SK-N-SH (cell line): ENCODE data around the gene RNF145. TPM values are rescaled to one million over a fixed set of nuclear protein-coding genes. Genes with fewer than 3 reads are reported as not detected.

Source experiments
- CTCF ChIA-PET: fragments of 300-600, 350-600 bp; formaldehyde crosslinking; extraction: SDS; loops from one replicate; lab custom pipeline; 2021; lab: Yijun Ruan, JAX
- POLR2A ChIA-PET: fragments of 350-600 bp; sonication (Branson Sonifier 250); formaldehyde crosslinking; extraction: SDS; loops from one replicate; lab custom pipeline; 2020; ENCODE audit warnings: antibody characterized with exemption, inconsistent platforms; lab: Yijun Ruan, JAX
- DNase-seq: peaks from one replicate; pipeline ENCODE4 v3.0.0; 2012
- H2AFZ ChIP-seq: fragments of 200-600 bp; sonication (generic); 2 replicates; pipeline ENCODE4 v1.8.1; 2016; ENCODE audit warnings: antibody characterized with exemption, mild to moderate bottlenecking, low read depth
- H3F3A ChIP-seq: fragments of 200-600 bp; sonication (generic); replicated peaks from 2 replicates; pipeline ENCODE3; 2016; ENCODE audit warnings: antibody characterized with exemption, mild to moderate bottlenecking; ENCODE audit not compliant: insufficient read depth
- H3K27ac ChIP-seq, 2 experiments: fragments of 200-500 bp in 1 of 2; fragments of 200-600 bp in 1 of 2; sonication (Bioruptor generic) in 1 of 2; sonication (generic), shearing (Covaris generic) in 1 of 2; 2 replicates each; pipeline versions ENCODE4 v1.5.1 to v1.6.1; 2014 to 2016; ENCODE audit warnings: low read depth in 2 of 2, inconsistent platforms in 1 of 2, low read length in 1 of 2, mild to moderate bottlenecking in 1 of 2, mixed read lengths in 1 of 2
- H3K27me3 ChIP-seq: fragments of 200-600 bp; sonication (generic), shearing (Covaris generic); 2 replicates; pipeline ENCODE4 v1.6.1; 2016; ENCODE audit warnings: mixed run types; ENCODE audit not compliant: insufficient read depth
- H3K36me3 ChIP-seq, 2 experiments: fragments of 200-500 bp in 1 of 2; fragments of 200-600 bp in 1 of 2; sonication (Bioruptor generic) in 1 of 2; sonication (generic) in 1 of 2; replicated peaks in 1 of 2; 2 replicates each; pipeline versions ENCODE3 to v1.5.1; 2014 to 2016; ENCODE audit warnings: low read length in 1 of 2, mild to moderate bottlenecking in 1 of 2; ENCODE audit not compliant: insufficient read depth in 2 of 2, control insufficient read depth in 1 of 2
- H3K4me1 ChIP-seq, 2 experiments: fragments of 200-500 bp in 1 of 2; fragments of 200-600 bp in 1 of 2; sonication (Bioruptor generic) in 1 of 2; sonication (generic), shearing (Covaris generic) in 1 of 2; 2 replicates each; pipeline versions ENCODE4 v1.5.1 to v1.6.1; 2014 to 2016; ENCODE audit warnings: low read depth in 1 of 2, low read length in 1 of 2, mixed run types in 1 of 2; ENCODE audit not compliant: insufficient read depth in 2 of 2, control insufficient read depth in 1 of 2
- H3K4me2 ChIP-seq: fragments of 200-600 bp; sonication (generic), shearing (Covaris generic); 2 replicates; pipeline ENCODE4 v1.6.1; 2017; ENCODE audit warnings: mixed run types
- H3K4me3 ChIP-seq, 2 experiments: fragments of 200-500 bp in 1 of 2; fragments of 200-600 bp in 1 of 2; sonication (Bioruptor generic) in 1 of 2; sonication (generic), shearing (Covaris generic) in 1 of 2; 2 replicates each; pipeline versions ENCODE4 v1.5.1 to v1.8.1; 2014 to 2016; ENCODE audit warnings: low read depth in 2 of 2, inconsistent platforms in 1 of 2, low read length in 1 of 2, mild to moderate bottlenecking in 1 of 2, mixed read lengths in 1 of 2, moderate library complexity in 1 of 2
- H3K79me2 ChIP-seq: fragments of 200-600 bp; sonication (generic); 2 replicates; pipeline ENCODE4 v1.8.1; 2017; ENCODE audit warnings: mild to moderate bottlenecking; ENCODE audit not compliant: insufficient read depth
- H3K9ac ChIP-seq: fragments of 200-600 bp; sonication (generic); 2 replicates; pipeline ENCODE4 v1.6.1; 2017; ENCODE audit warnings: mixed run types
- H3K9me2 ChIP-seq: fragments of 200-600 bp; sonication (generic); 2 replicates; pipeline ENCODE4 v1.6.1; 2017; ENCODE audit warnings: mixed run types
- H3K9me3 ChIP-seq: fragments of 200-600 bp; sonication (generic); 2 replicates; pipeline ENCODE4 v1.6.1; 2017; ENCODE audit warnings: mixed run types, mild to moderate bottlenecking, moderate library complexity
- H4K20me1 ChIP-seq: fragments of 200-600 bp; sonication (generic); 2 replicates; pipeline ENCODE4 v1.6.1; 2017; ENCODE audit warnings: mild to moderate bottlenecking, mixed run types; ENCODE audit not compliant: insufficient read depth
- ELF1 ChIP-seq: IDR thresholded peaks from 2 replicates; pipeline ENCODE4 v1.4.0; 2012
- FOXM1 ChIP-seq: IDR thresholded peaks from 2 replicates; pipeline ENCODE4 v1.4.0; 2012; ENCODE audit warnings: low read depth, mild to moderate bottlenecking
- GATA2 ChIP-seq: sonication (generic); formaldehyde crosslinking; IDR thresholded peaks from 2 replicates; pipeline ENCODE4 v1.5.0; 2020; ENCODE audit warnings: mild to moderate bottlenecking, missing genetic modification reagents
- JUND ChIP-seq: IDR thresholded peaks from 2 replicates; pipeline ENCODE4 v1.4.0; 2012
- NRF1 ChIP-seq: IDR thresholded peaks from 2 replicates; pipeline ENCODE4 v1.6.1; 2012; ENCODE audit warnings: low read depth, mild to moderate bottlenecking, low read length
- RAD21 ChIP-seq: IDR thresholded peaks from 2 replicates; pipeline ENCODE4 v1.6.1; 2012; ENCODE audit warnings: mild to moderate bottlenecking, low read length
- RCOR1 ChIP-seq: fragments of 150-350 bp; IDR thresholded peaks from 2 replicates; pipeline ENCODE4 v1.6.1; 2017; ENCODE audit warnings: antibody characterized with exemption, low read length
- RFX5 ChIP-seq: IDR thresholded peaks from 2 replicates; pipeline ENCODE4 v1.6.1; 2012; ENCODE audit warnings: mild to moderate bottlenecking, improper control_type of control experiment, low read length
- RXRA ChIP-seq: IDR thresholded peaks from 2 replicates; pipeline ENCODE4 v1.4.0; 2012; ENCODE audit warnings: low read depth, mild to moderate bottlenecking, borderline replicate concordance
- SMC3 ChIP-seq: IDR thresholded peaks from 2 replicates; pipeline ENCODE4 v1.6.1; 2012; ENCODE audit warnings: low read depth, low read length, improper control_type of control experiment
- TCF12 ChIP-seq: IDR thresholded peaks from 2 replicates; pipeline ENCODE4 v1.4.0; 2012
- YY1 ChIP-seq: IDR thresholded peaks from 2 replicates; pipeline ENCODE4 v1.4.0; 2012; ENCODE audit warnings: low read depth, mild to moderate bottlenecking
- WGBS: methylation state at CpG from one replicate; pipeline ENCODE4 v1.1.6; 2017; ENCODE audit warnings: low lambda C conversion rate; 5-methylcytosine and 5-hydroxymethylcytosine counted together
- polyA plus RNA-seq, 3 experiments: library from polyadenylated mRNA; depleted of rRNA; stranded (reverse); fragments of >200 nt; gene quantifications; 2 replicates each; pipeline ENCODE4 v1.2.3, GENCODE V29; 2012
- TF ChIP-seq, protein P1 (sequence below): fragments of 200-600 bp; sonication (generic); IDR thresholded peaks from 2 replicates; pipeline ENCODE4 v1.6.1; 2017; ENCODE audit warnings: antibody characterized with exemption, mild to moderate bottlenecking, moderate library complexity
- TF ChIP-seq, protein P2 (sequence below): IDR thresholded peaks from 2 replicates; pipeline ENCODE4 v1.4.0; 2012; ENCODE audit warnings: low read depth, borderline replicate concordance
- TF ChIP-seq, protein P3 (sequence below): IDR thresholded peaks from 2 replicates; pipeline ENCODE4 v1.4.0; 2012; ENCODE audit warnings: low read depth, borderline replicate concordance
- TF ChIP-seq, protein P4 (sequence below): fragments of 150-350 bp; IDR thresholded peaks from 2 replicates; pipeline ENCODE4 v1.6.1; 2017; ENCODE audit warnings: antibody characterized with exemption, low read length, low read depth, borderline replicate concordance

Gene RNF145
- polyA plus RNA-seq, 1 of the 3 experiments (the other 2 are of a cell fraction), result 36.1 TPM

DNA sequence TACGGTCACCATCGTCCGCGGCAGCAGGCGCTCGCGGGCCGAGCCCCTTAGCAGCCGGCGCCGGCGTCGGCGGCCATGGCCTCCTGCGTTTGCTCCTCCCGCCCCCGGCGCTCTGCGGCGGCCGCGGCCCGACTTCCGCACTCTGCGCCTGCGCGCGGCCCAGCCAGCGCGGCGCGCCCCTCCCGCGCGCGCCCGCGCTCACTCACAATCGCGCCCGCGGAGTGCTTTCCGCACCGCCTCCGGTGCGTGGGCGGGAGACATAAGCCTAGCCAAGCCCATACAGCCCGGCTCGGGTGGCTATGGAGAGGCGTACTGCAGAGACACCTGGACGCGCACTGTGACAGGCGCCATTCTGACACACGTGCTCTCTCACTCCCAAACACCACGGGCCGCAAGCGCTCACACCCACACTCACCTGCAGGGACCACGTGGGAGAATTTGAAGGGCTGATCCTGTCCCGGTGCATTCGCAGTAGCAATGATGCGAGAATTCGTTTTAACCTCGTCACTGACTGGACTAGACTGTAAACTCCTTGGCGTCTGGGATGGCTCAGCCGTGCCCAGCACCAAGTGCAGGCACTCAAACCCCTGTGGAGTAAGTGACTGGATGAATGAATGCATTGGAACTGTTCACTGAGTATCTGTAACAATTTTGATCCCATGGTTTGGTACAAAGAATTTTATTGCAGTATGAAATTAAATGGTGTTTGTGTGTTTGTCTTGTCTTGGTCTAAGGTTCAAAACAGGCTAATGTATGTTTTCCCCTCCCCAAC, at the start of gene RNF145 (continued):
- TF ChIP-seq RCOR1 (no peak), YY1 (no peak), RAD21 (no peak), FOXM1 (no peak), GATA2 (CRISPR knock-in tag) (no peak), RFX5 (no peak), TCF12 (no peak; the same call in 1 of the 2 replicates), ELF1 (no peak)
- TF ChIP-seq, protein P1, sequence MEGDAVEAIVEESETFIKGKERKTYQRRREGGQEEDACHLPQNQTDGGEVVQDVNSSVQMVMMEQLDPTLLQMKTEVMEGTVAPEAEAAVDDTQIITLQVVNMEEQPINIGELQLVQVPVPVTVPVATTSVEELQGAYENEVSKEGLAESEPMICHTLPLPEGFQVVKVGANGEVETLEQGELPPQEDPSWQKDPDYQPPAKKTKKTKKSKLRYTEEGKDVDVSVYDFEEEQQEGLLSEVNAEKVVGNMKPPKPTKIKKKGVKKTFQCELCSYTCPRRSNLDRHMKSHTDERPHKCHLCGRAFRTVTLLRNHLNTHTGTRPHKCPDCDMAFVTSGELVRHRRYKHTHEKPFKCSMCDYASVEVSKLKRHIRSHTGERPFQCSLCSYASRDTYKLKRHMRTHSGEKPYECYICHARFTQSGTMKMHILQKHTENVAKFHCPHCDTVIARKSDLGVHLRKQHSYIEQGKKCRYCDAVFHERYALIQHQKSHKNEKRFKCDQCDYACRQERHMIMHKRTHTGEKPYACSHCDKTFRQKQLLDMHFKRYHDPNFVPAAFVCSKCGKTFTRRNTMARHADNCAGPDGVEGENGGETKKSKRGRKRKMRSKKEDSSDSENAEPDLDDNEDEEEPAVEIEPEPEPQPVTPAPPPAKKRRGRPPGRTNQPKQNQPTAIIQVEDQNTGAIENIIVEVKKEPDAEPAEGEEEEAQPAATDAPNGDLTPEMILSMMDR, result no peak

DNA sequence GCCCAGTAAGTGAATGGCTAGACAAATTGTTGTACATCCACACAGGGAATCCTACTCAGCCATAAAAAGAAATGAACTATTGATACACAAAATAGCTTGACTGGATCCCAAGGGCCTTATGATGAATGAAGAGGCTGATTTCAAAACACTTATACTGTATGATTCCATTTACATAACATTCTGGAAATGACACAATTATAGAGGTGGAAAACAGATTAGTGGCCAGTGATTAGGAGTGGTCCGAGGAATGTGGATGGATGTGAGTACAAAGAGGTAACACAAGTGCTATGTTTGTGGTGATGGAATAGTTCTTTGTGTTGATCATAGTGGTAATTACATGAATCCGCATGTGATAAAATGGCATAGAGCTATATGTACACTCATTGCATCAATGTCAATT, 49.0 kb upstream of the RNF145 start:
- Histone ChIP-seq H3K4me2 (no peak overlapping the region), H3K27ac (no peak overlapping the region), H4K20me1 (no peaks in the 10 kb centered on the region), H3F3A (peaks cover 4% of the 10 kb centered on the region), H3K4me1 (peaks cover 0 to 2% of the 10 kb centered on the region in 2 experiments; a peak in 2 of 4 replicates), H3K27me3 (no peaks in the 10 kb centered on the region), H3K36me3 (no peaks in the 10 kb centered on the region), H2AFZ (no peak overlapping the region), H3K9me3 (no peaks in the 10 kb centered on the region), H3K4me3 (no peak overlapping the region), H3K79me2 (peaks cover 3% of the 10 kb centered on the region), H3K9ac (no peak overlapping the region), H3K9me2 (no peaks in the 10 kb centered on the region)
- no peak for DNase-seq
- 92% methylated on average over 2 of the region's 2 CpGs for WGBS
- ChIA-PET POLR2A (no interaction called here), CTCF (interaction anchor here (2.0 kb wide), 1 partner anchor 101 kb away, joined by 7 read pairs; no protein-coding TSS in a partner anchor)
- TF ChIP-seq NRF1, result no peak
- TF ChIP-seq, protein P2, sequence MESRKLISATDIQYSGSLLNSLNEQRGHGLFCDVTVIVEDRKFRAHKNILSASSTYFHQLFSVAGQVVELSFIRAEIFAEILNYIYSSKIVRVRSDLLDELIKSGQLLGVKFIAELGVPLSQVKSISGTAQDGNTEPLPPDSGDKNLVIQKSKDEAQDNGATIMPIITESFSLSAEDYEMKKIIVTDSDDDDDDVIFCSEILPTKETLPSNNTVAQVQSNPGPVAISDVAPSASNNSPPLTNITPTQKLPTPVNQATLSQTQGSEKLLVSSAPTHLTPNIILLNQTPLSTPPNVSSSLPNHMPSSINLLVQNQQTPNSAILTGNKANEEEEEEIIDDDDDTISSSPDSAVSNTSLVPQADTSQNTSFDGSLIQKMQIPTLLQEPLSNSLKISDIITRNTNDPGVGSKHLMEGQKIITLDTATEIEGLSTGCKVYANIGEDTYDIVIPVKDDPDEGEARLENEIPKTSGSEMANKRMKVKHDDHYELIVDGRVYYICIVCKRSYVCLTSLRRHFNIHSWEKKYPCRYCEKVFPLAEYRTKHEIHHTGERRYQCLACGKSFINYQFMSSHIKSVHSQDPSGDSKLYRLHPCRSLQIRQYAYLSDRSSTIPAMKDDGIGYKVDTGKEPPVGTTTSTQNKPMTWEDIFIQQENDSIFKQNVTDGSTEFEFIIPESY, result no peak
- TF ChIP-seq, protein P3, sequence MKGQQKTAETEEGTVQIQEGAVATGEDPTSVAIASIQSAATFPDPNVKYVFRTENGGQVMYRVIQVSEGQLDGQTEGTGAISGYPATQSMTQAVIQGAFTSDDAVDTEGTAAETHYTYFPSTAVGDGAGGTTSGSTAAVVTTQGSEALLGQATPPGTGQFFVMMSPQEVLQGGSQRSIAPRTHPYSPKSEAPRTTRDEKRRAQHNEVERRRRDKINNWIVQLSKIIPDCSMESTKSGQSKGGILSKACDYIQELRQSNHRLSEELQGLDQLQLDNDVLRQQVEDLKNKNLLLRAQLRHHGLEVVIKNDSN, result no peak
- TF ChIP-seq FOXM1, result no peak
- TF ChIP-seq JUND, result no peak
- TF ChIP-seq, protein P4, sequence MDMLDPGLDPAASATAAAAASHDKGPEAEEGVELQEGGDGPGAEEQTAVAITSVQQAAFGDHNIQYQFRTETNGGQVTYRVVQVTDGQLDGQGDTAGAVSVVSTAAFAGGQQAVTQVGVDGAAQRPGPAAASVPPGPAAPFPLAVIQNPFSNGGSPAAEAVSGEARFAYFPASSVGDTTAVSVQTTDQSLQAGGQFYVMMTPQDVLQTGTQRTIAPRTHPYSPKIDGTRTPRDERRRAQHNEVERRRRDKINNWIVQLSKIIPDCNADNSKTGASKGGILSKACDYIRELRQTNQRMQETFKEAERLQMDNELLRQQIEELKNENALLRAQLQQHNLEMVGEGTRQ, result no peak
- TF ChIP-seq RXRA, result no peak
- TF ChIP-seq SMC3, result no peak
